NCI-H1930 (cell line): ENCODE data around the gene NDUFV1.
"Not testable (repeated sequence)": the region's sequence is repeated elsewhere in the genome, so short reads cannot be mapped to it uniquely, and the experiment has no call there.

Experiments used
- DNase-seq, 2 experiments: peaks; one replicate each; lab custom pipeline; 2025; lab: John Stamatoyannopoulos, UW

The NDUFV1 gene

GRCh38 chr11:67611704-67612587, 5.2 kb downstream of the NDUFV1 start:
- DNase-seq, result no peak

- DNase-seq, result no peak
Measured at GRCh38 chr11:67612751-67613150, 6.0 kb downstream of the NDUFV1 start.

- no peak for DNase-seq
Measured at GRCh38 chr11:67613313-67613959, 6.7 kb downstream of the NDUFV1 start.

- peak in 1 of 2 experiments; percentile 36 for DNase-seq
Measured at GRCh38 chr11:67613960-67614715, 7.4 kb downstream of the NDUFV1 start.

- DNase-seq, result no peak
Measured at GRCh38 chr11:67614730-67615714, 8.3 kb downstream of the NDUFV1 start.

- no peak for DNase-seq
Measured at GRCh38 chr11:67615728-67616430, 9.1 kb downstream of the NDUFV1 start.

- no peak for DNase-seq
Measured at GRCh38 chr11:67616431-67617242, 9.9 kb downstream of the NDUFV1 start.

GRCh38 chr11:67617243-67617953, 10.7 kb downstream of the NDUFV1 start:
- no peak for DNase-seq

- not testable (repeated sequence) for DNase-seq
Measured at GRCh38 chr11:67618901-67619659, 12.3 kb downstream of the NDUFV1 start.

- not testable (repeated sequence) for DNase-seq
Measured at GRCh38 chr11:67619683-67620618, 13.2 kb downstream of the NDUFV1 start.

- not testable (repeated sequence) for DNase-seq
Measured at GRCh38 chr11:67620621-67621020, 13.9 kb downstream of the NDUFV1 start.

- not testable (repeated sequence) for DNase-seq
Measured at GRCh38 chr11:67621928-67622327, 15.2 kb downstream of the NDUFV1 start.

- not testable (repeated sequence) for DNase-seq
Measured at GRCh38 chr11:67622905-67623304, 16.2 kb downstream of the NDUFV1 start.

- not testable (repeated sequence) for DNase-seq
Measured at GRCh38 chr11:67623795-67624194, 17.1 kb downstream of the NDUFV1 start.

- DNase-seq, result not testable (repeated sequence)
Measured at GRCh38 chr11:67626131-67626833, 19.5 kb downstream of the NDUFV1 start.

GRCh38 chr11:67626970-67627369, 20.2 kb downstream of the NDUFV1 start:
- no peak for DNase-seq

- DNase-seq, result no peak
Measured at GRCh38 chr11:67627441-67627811, 20.7 kb downstream of the NDUFV1 start.
